GM12878 (cell line): Measurements from ENCODE around the gene BCKDK. TPM values are rescaled to one million over a fixed set of nuclear protein-coding genes. Genes with fewer than 3 reads are reported as not detected.

Experiments
- BCL3 ChIP-seq: IDR thresholded peaks from 2 replicates; pipeline ENCODE4 v1.6.1; 2011; ENCODE audit warnings: borderline replicate concordance, low read depth, mild to moderate bottlenecking, moderate library complexity, low read length; ENCODE audit not compliant: insufficient read depth, poor library complexity, severe bottlenecking
- CBX5 ChIP-seq: sonication (generic); IDR thresholded peaks from 2 replicates; pipeline ENCODE4 v1.6.1; 2016; ENCODE audit warnings: low read depth, moderate library complexity, mild to moderate bottlenecking, inconsistent platforms
- CREM ChIP-seq: IDR thresholded peaks from 2 replicates; pipeline ENCODE4 v1.6.1; 2014; ENCODE audit warnings: antibody characterized with exemption, low read depth
- EGR1 ChIP-seq, 2 experiments: IDR thresholded peaks; 1 replicate in 1 of 2; 2 replicates in 1 of 2; pipeline ENCODE4 v1.6.1; 2011 to 2012; ENCODE audit warnings: low read depth in 2 of 2, low read length in 2 of 2, borderline replicate concordance in 1 of 2, mild to moderate bottlenecking in 1 of 2, moderate library complexity in 1 of 2
- GATAD2B ChIP-seq: fragments of 450-650 bp; conservative IDR thresholded peaks from 2 replicates; pipeline ENCODE4 v1.6.1; 2017; ENCODE audit warnings: low read depth, mild to moderate bottlenecking, moderate library complexity
- HSF1 ChIP-seq: fragments of 150-350 bp; IDR thresholded peaks from 2 replicates; pipeline ENCODE4 v1.6.1; 2014; ENCODE audit warnings: mild to moderate bottlenecking, low read depth, low read length
- IKZF1 ChIP-seq: fragments of 450-650 bp; conservative IDR thresholded peaks from 2 replicates; pipeline ENCODE4 v1.6.1; 2017; ENCODE audit warnings: antibody characterized with exemption, mild to moderate bottlenecking
- LARP7 ChIP-seq: fragments of 450-650 bp; IDR thresholded peaks from 2 replicates; pipeline ENCODE4 v1.6.1; 2017; ENCODE audit warnings: mild to moderate bottlenecking
- NFXL1 ChIP-seq: fragments of 450-650 bp; IDR thresholded peaks from 2 replicates; pipeline ENCODE4 v1.6.1; 2017; ENCODE audit warnings: antibody characterized with exemption, mild to moderate bottlenecking, borderline replicate concordance
- NKRF ChIP-seq: fragments of 450-650 bp; conservative IDR thresholded peaks from 2 replicates; pipeline ENCODE4 v1.6.1; 2017; ENCODE audit warnings: mild to moderate bottlenecking, moderate library complexity
- PAX5 ChIP-seq: IDR thresholded peaks from 2 replicates; pipeline ENCODE4 v1.6.1; 2011; ENCODE audit warnings: low read depth, low read length, borderline replicate concordance
- PAX8 ChIP-seq: fragments of 450-650 bp; IDR thresholded peaks from 2 replicates; pipeline ENCODE4 v1.6.1; 2017; ENCODE audit warnings: mild to moderate bottlenecking, moderate library complexity
- REST ChIP-seq: IDR thresholded peaks from 2 replicates; pipeline ENCODE4 v1.6.1; 2012; ENCODE audit warnings: mild to moderate bottlenecking, low read depth, low read length
- SRF ChIP-seq, 2 experiments: IDR thresholded peaks; 2 replicates each; pipeline ENCODE4 v1.6.1; 2011; ENCODE audit warnings: low read depth in 2 of 2, low read length in 2 of 2, mild to moderate bottlenecking in 1 of 2, moderate library complexity in 1 of 2
- YY1 ChIP-seq: IDR thresholded peaks from 2 replicates; pipeline ENCODE4 v1.6.1; 2011; ENCODE audit warnings: low read depth, mild to moderate bottlenecking, low read length
- ZNF24 ChIP-seq: fragments of 450-650 bp; IDR thresholded peaks from 2 replicates; pipeline ENCODE4 v1.6.1; 2017; ENCODE audit warnings: antibody characterized with exemption, mild to moderate bottlenecking
- polyA plus RNA-seq, 11 experiments: library from polyadenylated mRNA; depleted of rRNA in 4 of 11; unstranded in 6 of 11; stranded (reverse) in 5 of 11; fragments of >200 nt; fragmentation: Nextera tagmentation in 4 of 11; fragmentation: Illumina TruSeq in 1 of 11; extraction: Ambion mirVana in 4 of 11; extraction: Trizol in 1 of 11; gene quantifications; 1 replicate in 1 of 11; 2 replicates in 10 of 11; pipeline versions ENCODE4 v1.2.1 to v1.2.3, GENCODE V29; 2011 to 2016; ENCODE audit warnings: inconsistent platforms in 2 of 11, missing spikeins in 2 of 11, low read depth in 1 of 11
- total RNA-seq, 4 experiments: library from RNA; depleted of rRNA in 3 of 4; stranded (reverse); fragments of >200 nt in 3 of 4; fragmentation: Illumina TruSeq in 1 of 4; extraction: Trizol in 1 of 4; gene quantifications; 2 replicates each; pipeline versions ENCODE4 v1.2.1 to v1.2.3, GENCODE V29; 2013 to 2021
- TF ChIP-seq, protein P1 (sequence below): fragments of 450-650 bp; IDR thresholded peaks from 2 replicates; pipeline ENCODE4 v1.6.1; 2018; ENCODE audit warnings: borderline replicate concordance, mild to moderate bottlenecking; ENCODE audit not compliant: partially characterized antibody

BCKDK gene
- total and polyA plus RNA-seq, 10 of the 15 experiments (the other 5 are each of a cell fraction or from before 2014, with no cell fraction given), result 0.68 to 56.6 (median 32.8) TPM

DNA sequence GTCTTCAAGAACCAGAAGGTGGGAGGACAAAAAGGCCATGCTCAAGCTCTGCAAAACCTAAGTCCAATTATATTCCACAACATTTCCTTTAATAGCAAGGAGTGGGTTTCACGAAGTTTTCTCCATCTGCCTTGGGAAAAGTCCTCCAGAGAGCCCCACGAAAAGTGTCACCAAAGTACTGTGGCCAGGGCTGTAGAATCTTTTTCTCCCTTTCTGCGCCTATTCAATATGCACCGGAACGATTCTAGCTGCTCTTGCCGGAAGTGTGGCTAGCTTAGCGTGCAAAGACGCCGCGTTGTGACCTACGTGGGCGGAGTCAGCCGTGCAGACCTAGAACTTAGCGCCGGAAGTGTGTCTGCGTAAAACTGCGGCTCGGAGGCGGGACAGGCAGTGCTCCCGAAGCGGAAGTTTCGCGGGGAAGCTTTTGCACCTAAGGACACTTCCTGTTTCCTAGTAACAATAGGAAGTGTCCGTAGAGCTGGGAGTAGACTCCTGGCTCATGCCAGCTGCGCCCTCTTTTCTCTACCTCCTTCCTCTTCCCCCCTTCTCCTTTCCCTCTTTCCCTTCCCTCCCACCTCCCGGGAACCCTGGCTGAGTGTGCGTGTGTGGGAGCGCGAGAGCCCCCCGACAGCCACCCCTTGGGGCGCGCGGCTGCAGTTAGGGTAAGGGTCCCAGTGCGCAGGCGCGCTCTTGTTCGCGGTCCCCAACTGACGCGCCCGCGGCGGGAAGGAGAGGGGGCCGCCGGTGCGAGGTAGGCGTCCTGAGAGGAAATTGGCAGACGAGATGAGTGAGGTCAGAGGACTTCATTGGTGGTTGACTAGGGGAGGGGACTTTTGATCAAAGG lies 34.0 kb upstream of the BCKDK start, which contains the start of the genes ZNF646 and ZNF668 (continued):
- TF ChIP-seq HSF1 (0 out of 2 replicates have a peak, but pooled peaks have one; percentile 16), PAX8 (no peak), GATAD2B (peak; percentile 55), CREM (peak; percentile 92), NFXL1 (peak; percentile 96), EGR1 (IDR thresholded peaks at IDR 0.05; ENCODE audit: borderline replicate concordance in 1 of 2, low read depth in 2 of 2, low read length in 2 of 2) (peak; percentile 73 to 88), SRF (IDR thresholded peaks at IDR 0.05; ENCODE audit: low read depth in 2 of 2, low read length in 2 of 2) (peak in 1 of 2 experiments; percentile 87; a peak in 2 of 4 replicates), CBX5 (peak; percentile 94; the same call in 1 of the 2 replicates), YY1 (peak; percentile 71), REST (0 out of 2 replicates have a peak, but pooled peaks have one; percentile 6), ZNF24 (no peak; the same call in 1 of the 2 replicates), NKRF (peak; percentile 67; the same call in 1 of the 2 replicates), LARP7 (peak; percentile 54; the same call in 1 of the 2 replicates), BCL3 (no peak), PAX5 (peak; percentile 49; the same call in 1 of the 2 replicates), IKZF1 (peak; percentile 89)
- TF ChIP-seq, protein P1, sequence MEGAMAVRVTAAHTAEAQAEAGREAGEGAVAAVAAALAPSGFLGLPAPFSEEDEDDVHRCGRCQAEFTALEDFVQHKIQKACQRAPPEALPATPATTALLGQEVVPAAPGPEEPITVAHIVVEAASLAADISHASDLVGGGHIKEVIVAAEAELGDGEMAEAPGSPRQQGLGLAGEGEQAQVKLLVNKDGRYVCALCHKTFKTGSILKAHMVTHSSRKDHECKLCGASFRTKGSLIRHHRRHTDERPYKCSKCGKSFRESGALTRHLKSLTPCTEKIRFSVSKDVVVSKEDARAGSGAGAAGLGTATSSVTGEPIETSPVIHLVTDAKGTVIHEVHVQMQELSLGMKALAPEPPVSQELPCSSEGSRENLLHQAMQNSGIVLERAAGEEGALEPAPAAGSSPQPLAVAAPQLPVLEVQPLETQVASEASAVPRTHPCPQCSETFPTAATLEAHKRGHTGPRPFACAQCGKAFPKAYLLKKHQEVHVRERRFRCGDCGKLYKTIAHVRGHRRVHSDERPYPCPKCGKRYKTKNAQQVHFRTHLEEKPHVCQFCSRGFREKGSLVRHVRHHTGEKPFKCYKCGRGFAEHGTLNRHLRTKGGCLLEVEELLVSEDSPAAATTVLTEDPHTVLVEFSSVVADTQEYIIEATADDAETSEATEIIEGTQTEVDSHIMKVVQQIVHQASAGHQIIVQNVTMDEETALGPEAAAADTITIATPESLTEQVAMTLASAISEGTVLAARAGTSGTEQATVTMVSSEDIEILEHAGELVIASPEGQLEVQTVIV, result peak; percentile 80
